Measurements from ENCODE around the gene ALDH9A1.
A peak's percentile ranks its signal among the peaks of the same experiment; 100 is the strongest.
"Not testable (repeated sequence)": the region's sequence is repeated elsewhere in the genome, so short reads cannot be mapped to it uniquely, and the experiment has no call there.

The ALDH9A1 gene

GRCh38 chr1:165647517-165647916 is 50.8 kb downstream of the ALDH9A1 start:
- DNase-seq (ENCODE audit: low spot score) = no peak
- no peak for FAIRE-seq

DNA sequence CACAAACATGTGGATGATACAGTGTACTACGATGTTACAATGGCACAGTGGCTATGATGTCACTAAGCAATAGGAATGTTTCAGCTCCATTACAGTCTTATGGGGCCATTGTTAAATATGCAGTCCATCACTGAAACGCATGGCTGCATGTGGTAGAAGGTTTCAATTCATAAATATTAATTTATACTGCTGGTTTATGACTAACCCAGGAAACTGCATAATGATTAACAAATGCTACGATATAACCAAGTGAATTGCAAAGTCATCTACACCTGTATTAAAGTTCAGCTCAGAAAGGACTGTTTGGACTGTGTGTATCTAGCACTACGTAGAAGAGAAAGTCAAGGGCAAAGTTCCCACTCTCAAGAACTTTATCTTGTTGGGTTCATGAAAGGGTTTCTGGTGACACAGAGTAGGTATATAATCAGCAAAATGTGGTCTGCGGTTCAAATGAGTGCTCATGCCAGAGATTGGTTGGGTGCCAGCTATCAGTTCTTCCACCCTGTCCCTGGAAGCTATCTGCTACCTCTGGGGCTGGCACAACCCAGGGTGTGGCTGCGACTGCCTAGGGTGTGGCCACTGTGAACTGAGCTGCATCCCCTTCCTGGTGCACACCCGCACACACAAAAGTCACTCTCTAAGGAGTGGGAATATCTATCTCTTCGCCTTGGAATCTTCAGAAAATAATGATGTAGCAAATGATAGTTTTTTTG is 52.6 kb downstream of the ALDH9A1 start:
- no peak for DNase-seq (ENCODE audit: low spot score)

GRCh38 chr1:165644064-165644735 is 54.2 kb downstream of the ALDH9A1 start:
- FAIRE-seq = no peak

More for the DNA sequence above, 52.6 kb downstream of the ALDH9A1 start:
- no peak for FAIRE-seq

GRCh38 chr1:165641231-165641987 is 57.0 kb downstream of the ALDH9A1 start:
- DNase-seq (ENCODE audit: low spot score) (no peak), FAIRE-seq (no peak)

More at GRCh38 chr1:165644064-165644735, 54.2 kb downstream of the ALDH9A1 start:
- no peak for DNase-seq (ENCODE audit: low spot score)

- no peak for FAIRE-seq
- no peak for DNase-seq (ENCODE audit: low spot score)
Observed at GRCh38 chr1:165639821-165640623, 58.3 kb downstream of the ALDH9A1 start.

DNA sequence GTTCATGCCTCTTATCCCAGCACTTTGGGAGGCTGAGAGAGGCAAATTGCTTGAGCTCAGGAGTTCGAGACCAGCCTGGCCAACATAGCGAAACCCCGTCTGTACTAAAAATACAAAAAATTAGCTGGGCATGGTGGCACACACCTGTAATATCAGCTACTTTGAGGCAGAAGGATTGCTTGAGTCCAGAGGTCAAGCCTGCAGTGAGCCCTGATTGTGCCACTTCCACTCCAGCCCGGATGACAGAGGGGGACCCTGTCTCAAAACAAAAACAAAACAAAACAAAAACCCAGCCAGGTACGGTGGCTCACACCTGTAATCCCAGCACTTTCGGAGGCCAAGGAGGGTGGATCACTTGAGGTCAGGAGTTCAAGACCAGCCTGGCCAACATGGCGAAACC is 60.2 kb downstream of the ALDH9A1 start:
- not testable (repeated sequence) for FAIRE-seq; DNase-seq (ENCODE audit: low spot score)

- FAIRE-seq (no peak), DNase-seq (ENCODE audit: low spot score) (no peak)
Observed at GRCh38 chr1:165637427-165637826, 60.9 kb downstream of the ALDH9A1 start.

GRCh38 chr1:165635823-165636222 is 62.5 kb downstream of the ALDH9A1 start:
- no peak for FAIRE-seq

GRCh38 chr1:165635329-165635728 is 63.0 kb downstream of the ALDH9A1 start:
- FAIRE-seq (no peak), DNase-seq (ENCODE audit: low spot score) (no peak)

More at GRCh38 chr1:165635823-165636222, 62.5 kb downstream of the ALDH9A1 start:
- DNase-seq (ENCODE audit: low spot score) = no peak

DNA sequence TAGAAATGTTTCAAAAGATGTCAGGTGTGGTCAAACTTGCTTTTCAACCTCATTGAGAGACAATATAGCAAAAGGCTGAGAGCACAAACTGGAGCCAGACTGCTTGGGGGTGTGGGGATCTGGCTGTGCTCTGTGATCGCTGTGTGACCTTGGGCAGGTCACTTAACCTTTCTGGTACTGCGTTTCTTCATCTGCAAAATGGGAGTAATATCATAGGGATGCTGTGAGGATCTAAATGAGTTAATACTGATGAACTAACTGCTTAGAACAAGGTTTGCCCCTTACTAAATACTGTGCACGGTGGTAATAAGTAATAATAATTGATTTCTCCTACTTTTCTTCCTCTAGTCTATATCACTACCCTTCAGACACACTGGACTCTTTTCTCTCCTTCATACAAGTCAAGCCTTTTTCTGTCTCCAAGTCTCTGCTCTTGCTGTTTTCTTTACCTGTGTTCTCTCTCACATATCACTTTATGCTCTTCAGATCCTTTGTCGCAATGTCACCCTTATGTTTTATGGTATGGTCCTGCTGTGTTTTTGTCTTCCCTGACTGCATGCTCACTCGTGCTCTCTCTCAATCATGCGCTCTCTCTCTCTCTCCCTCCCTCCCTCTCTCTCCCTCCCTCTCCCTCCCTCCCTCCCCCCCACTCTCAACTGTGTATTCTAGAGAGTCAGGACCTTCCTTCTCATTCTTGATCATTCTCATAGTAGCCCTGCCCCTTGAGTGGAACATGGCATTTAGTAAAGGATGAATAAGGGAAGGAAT is 64.0 kb downstream of the ALDH9A1 start:
- no peak for DNase-seq (ENCODE audit: low spot score)
- no peak for FAIRE-seq

- DNase-seq (ENCODE audit: low spot score) = no peak
- FAIRE-seq = no peak
Observed at GRCh38 chr1:165633614-165634013, 64.7 kb downstream of the ALDH9A1 start.

GRCh38 chr1:165632491-165632890 is 65.9 kb downstream of the ALDH9A1 start:
- FAIRE-seq (no peak), DNase-seq (ENCODE audit: low spot score) (no peak)

GRCh38 chr1:165632152-165632469 is 66.3 kb downstream of the ALDH9A1 start:
- FAIRE-seq (no peak), DNase-seq (ENCODE audit: low spot score) (no peak)

- peak; percentile 73 for DNase-seq (ENCODE audit: low spot score)
- no peak for FAIRE-seq
Observed at GRCh38 chr1:165631342-165632151, 66.8 kb downstream of the ALDH9A1 start.

DNA sequence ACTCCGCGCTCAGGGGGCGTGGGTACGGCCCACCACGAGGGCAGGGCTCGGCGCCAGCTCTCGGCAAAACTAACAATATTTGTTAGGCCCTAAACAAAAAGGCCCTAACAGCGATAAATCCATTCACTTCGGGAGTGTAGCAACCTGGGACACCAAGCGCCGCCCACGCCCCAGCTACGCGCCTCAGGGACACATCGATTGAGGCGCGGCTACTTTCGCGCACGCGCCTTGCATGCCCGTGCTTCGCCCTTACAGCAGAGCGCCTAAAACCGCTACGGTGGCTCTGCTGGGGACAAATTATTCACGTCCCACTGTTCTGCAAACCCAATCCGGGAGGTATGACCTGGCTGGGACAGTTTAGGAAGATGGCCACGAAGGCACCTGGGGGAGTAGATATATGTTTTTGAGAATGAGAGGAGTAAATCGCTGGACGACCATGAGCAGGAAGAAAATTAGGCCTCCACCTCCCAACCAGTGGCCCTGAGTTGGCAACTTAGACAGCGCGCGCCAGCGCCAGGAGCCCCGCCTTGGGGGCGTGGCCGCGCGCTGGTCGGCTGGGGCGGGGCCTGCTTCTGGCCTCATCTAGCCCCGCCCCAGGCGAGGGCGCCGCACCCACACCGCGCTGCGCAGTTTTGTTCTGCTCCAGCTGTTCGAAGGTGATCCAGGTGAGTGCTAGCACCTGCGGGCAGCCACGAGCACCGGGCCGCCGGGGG is 67.6 kb downstream of the ALDH9A1 start, which contains the start of gene MGST3:
MGST3 (plus strand) TSS at position 606 of the 713 bp plus-strand sequence. CDS start 18,614 bp downstream, outside the sequence.
- FAIRE-seq = peak; percentile 71
- peak; percentile 94 for DNase-seq (ENCODE audit: low spot score)

DNA sequence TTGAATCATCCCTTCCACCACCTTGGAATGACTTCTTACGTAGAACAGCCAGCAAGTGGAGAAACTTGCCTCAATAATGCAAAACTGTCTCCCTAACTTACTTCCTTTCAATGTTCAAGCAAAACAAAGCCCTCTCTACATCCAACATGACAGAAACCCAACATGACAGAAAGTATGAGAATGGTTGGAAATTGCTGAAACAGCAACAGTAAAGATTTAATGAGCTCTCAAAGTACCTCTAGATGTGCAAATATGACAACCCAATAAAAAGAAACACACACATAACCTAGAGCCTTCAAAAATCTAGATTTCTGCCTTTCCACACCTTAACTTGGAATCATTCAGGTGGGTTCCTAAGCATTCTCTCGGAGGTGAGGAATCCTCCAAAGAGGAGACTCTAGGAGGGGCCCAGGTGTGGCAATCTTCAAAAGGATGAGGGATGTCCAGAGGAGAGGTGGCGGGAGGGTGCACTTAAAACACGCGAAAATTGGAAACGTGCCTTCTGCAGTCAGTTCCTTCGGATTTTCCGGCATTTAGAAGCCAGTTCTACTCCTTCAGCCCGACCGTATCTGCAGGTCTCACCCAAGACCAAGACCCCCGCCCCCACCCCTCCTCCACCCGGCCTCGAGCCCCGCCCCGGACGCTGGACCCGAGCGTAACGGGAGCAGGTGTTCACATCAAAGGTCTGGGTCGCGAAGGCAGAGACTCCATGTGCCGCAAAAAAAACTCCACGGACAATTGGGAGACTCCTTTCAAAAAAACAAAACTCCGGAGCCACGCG is 68.3 kb downstream of the ALDH9A1 start:
- DNase-seq (ENCODE audit: low spot score) (peak; percentile 41), FAIRE-seq (no peak)

GRCh38 chr1:165629151-165629550 is 69.2 kb downstream of the ALDH9A1 start:
- FAIRE-seq (no peak), DNase-seq (ENCODE audit: low spot score) (no peak)

DNA sequence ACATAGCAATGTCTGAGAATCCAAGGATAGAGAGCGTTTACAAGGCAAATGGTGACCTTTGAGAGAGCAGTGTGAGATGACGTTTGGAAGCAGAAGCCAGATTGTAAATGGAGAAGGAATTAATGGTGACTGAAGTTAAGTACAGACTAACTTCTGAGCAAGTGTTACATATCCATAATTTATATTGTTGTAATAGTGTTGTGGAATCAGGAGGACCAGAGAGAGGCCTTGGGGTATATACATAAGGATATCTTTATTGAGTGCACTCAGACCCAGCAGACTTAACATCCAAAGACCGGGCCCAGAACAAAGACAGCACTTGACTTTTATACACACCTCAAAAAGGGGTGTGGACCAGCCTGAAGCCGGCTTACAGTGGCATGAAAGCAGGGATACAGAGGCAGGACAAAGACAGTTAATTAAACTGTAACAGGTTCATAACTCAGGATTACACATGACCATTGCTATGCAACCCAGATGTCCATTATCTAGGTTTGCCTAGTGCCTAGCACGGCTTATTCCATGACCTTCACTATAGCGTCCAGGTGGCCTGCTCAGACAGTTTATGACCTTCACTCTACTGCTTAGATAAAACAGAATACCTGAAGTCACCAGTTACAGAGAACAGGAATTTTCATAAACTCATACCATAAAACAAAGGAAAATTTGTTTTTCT is 70.1 kb downstream of the ALDH9A1 start:
- no peak for FAIRE-seq
- no peak for DNase-seq (ENCODE audit: low spot score)
